GM18909 (cell line): Measurements from ENCODE around the gene DOC2B.
"Not testable (repeated sequence)": the region's sequence is repeated elsewhere in the genome, so short reads cannot be mapped to it uniquely, and the experiment has no call there.

Experiments used
- ATAC-seq: cut with Tn5 transposase; IDR thresholded peaks from one replicate; pipeline ENCODE4 v1.9.1; 2021; ENCODE audit warnings: mild to moderate bottlenecking; ENCODE audit not compliant: unreplicated experiment, poor library complexity

Gene DOC2B

GRCh38 chr17:149231-149630 lies 32.2 kb downstream of the DOC2B start:
- ATAC-seq, result no peak

- no peak for ATAC-seq
Measured at GRCh38 chr17:148757-149156, 32.7 kb downstream of the DOC2B start.

DNA sequence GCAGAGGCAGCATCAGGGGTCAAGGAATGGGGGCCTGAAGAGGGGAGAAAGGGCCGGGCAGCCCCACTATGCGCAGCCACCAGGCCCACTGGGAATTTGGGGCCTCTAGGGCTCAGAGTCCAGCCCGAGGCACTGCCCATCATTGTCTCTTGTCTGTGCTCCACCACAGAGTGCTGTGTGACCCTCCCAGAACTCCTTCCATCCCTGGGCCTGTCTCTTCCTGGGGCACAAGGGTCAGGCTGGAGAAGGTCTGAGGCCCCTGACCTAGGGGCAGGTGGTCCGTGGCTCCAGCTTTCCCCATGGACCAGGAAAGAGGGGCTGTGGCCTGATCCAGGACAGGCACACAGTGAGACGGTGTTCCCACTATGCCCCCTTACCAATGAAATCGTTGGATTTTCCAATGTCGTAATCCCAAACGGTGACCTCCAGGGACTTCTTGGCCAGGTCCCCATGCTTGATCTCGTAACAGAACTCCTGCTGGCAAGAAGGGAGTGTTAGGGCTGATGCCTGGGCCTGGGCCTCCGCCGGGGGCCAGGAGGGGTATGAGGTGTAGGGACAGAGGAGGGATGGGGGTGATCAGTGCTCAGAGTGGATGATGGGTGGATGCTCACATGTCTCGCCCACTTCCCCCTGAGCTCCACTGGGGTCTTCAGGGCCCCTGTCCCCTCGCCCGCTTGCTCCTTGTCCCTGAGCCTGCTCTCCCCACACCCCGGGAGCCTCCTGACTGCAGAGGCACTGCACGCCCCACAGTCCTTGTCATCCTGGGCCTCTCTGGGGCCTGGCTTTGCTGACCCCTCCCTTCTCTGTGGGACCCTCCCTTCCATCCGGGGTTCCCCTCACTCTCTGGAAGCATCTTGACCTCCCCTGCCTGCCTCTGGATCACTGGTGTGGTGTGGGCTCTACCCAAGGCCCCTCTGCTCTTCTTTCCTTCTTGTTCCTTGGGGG lies 33.4 kb downstream of the DOC2B start:
- ATAC-seq, result no peak

DNA sequence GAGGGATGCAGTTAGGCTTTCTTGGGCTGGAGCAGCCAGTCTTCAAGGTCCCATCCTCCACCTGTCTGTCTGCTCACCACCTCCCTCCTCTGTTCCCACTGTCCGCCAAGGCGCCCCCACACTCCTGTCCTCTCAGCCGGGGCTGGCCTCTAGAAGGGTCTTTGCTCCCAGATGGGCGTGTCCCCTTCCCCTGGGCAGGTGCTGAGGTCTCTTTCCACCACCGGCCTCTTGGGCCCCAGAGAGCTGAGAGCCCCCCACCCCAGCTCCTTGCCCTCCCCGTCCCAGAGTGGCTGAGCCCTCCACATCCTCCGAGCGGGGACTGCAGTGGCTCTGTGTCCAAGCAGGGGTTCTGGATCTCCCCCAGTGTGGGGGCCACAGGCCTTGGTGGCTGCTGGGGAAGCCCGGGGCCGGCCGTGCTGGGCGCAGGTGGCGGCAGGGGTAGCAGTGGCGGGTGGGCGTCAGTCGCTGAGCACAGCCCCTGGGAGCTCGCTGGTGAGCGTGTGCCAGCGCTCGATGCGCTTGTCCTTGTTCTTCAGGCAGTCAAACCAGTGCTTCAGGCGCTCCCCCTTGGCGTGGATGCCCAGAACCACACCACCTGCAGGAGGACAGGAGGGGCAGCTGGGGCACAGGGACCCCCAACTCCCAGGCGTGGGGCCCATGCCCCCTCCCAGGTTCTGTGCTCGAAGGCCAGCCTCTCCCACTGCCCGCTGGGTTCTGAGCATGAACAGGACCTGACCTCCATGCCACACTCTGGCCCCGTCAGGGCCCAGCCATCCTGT lies 34.3 kb downstream of the DOC2B start:
- ATAC-seq, result no peak

- ATAC-seq, result no peak
Measured at GRCh38 chr17:146546-146945, 34.9 kb downstream of the DOC2B start.

- no peak for ATAC-seq
Measured at GRCh38 chr17:145671-146541, 35.5 kb downstream of the DOC2B start.

DNA sequence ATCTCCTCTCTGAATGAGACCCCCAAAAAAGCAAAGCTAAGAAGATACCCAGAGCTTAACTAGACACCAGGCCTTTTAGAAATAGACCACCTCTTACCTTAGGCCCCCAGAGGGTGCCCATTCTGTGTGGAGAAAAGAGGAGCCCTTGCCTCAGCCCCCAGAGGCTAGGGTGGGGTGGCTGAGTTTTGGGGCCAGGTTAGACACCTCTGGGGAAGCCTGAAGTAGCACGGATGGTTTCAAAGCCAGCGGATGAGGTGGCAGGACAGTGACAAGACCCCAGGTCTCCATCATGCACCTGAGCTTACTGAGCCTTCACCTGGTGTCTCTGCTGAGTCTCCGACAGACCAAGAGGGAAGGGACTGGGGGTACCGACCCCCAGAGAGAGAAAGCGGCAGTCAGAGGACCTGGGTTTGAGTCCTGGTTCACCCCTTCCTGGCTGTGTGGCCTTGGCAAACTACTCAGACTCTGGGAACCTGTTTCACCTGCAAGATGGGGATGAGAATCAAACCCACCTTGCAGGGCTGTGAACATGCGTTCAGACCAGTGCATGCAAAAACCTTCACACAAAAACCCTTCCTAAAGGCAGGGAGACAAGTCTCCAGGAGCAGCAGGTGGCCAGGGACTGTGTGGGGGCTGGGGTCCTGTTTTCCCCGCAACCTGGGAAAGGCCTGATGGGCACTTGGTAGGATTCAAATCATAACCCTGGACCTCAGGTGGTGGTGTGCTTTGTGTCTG lies 36.3 kb downstream of the DOC2B start:
- ATAC-seq, result no peak

GRCh38 chr17:143785-144281 lies 37.6 kb downstream of the DOC2B start:
- peak; percentile 65 for ATAC-seq

DNA sequence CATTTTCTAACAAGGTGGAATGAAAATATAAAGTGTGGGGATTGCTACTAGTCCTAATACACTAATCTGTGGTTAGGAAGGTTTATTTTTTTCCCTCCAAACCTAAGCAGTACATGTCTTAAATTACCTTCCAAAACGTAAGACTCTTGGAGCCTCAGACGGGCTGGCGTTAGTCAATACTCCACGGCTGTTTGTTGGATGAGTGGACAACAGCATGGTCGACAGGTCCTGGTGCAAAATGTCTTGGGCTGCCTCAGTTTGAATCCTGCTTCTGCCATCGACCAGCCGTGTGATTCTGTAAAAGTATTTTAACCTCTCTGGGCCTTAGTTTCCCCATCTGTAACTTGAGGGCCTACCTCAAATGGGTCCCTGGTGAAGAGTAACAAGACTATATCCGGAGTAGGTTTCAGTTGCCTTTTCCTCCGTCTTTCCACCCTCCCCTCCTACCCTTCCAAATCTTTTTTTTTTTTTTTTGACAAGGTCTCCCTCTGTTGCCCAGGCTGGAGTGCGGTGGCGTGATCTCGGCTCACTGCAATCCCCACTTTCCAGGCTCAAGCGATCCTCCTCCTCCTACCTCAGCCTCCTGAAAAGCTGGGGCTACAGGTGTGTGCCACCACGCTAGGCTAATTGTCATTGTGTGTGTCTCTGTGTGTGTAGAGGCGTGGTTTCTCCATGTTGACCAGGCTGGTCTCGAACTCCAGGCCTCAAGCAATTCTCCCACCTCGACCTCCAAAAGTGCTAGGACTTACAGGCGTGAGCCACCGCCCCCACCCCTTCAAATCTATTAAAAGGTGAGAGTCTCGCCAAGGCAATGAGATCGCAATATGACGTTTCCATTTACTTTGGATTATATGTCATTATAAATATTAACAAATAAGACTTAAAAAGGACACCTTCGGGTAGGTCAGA lies 38.3 kb downstream of the DOC2B start:
- ATAC-seq, result no peak

DNA sequence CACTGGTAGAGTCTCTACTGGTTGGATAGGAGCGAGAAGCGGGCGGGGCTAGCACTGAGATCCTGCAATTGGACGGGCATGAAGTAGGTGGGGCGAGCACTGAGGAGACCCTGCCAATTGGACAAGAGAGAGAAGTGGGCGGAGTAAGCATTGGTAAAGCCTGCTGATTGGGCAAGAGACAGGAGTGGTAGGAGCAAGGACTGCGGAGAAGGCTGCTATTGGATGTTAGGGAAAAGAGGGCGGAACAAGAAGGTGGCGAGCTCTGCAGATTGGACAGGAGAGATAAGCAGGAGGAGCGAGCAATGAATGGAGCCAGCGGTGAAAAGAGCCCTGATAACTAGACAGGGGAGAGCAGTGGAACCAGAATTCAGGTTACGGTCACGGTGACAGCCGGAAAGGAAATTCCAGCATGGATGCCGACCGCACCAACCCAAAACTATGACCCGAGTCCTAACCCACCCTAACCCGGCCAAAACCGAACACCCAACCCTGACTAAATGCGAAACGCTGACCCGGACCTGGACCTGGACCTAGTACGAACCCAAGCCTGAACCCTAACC lies 39.3 kb downstream of the DOC2B start:
- no peak for ATAC-seq

GRCh38 chr17:139401-140205 lies 41.8 kb downstream of the DOC2B start:
- not testable (repeated sequence) for ATAC-seq

GRCh38 chr17:137166-137807 lies 44.2 kb downstream of the DOC2B start, which contains the start of gene SCGB1C2:
SCGB1C2 (plus strand) TSS chr17:137569; CDS start chr17:137591, 22 bp downstream.
- ATAC-seq, result not testable (repeated sequence)

DNA sequence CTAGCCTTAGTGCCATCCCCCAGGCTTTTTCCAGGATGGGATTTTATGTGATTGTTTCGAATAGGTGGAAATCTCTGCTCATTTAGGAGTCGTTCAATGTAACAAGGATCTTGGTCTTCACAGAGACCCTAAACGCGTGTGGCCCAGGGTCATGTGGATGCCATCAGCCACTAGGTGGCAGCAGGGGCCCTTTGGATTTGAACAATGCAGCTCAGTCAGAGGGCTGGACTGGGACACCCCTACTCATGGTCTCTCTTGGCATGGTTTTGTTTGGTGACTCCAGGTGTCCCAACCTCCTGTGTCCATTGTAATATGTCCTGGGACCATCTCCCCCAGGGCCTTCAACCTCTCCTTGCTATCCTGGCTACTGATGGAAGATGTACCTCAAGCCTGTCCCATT lies 44.9 kb downstream of the DOC2B start:
- peak; percentile 60 for ATAC-seq

DNA sequence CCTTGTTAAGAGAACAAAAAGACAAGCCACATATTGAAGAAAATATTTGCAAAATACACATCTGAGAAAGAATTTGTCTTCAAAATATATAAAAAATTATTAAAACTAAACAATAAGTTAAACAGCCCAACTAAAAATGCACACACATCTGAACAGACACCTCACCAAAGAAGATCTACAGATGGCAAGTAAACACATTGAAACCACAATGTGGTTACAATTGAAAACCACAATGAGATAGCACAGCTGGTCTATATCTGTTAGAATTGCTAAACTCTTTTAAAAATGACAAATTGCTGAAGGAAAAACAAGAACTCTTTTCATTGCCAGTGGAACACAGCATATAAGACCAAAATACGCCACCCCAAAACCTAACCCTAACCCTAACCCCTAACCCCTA lies 45.6 kb downstream of the DOC2B start:
- ATAC-seq, result not testable (repeated sequence)

DNA sequence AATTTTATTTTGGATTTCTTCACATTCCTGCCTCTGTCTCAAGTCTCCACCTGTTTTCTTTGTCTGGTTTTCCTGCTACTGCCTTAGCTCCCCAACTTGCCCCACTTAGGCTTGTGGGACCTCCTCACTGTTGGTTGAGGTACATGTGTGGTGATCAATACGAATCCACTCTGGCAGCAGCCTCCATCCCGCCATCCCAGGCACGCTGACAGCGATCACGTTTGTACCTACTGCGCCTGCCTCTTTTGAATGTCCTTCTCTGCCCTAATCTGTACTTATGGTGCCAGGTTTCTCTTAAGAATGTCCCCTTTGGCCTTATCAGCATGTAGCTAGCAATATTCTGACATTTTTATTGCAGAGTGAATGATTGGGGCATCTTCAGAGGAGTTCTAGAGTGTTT lies 46.4 kb downstream of the DOC2B start:
- not testable (repeated sequence) for ATAC-seq

- ATAC-seq, result peak; percentile 85
Measured at GRCh38 chr17:134332-134785, 47.1 kb downstream of the DOC2B start.

DNA sequence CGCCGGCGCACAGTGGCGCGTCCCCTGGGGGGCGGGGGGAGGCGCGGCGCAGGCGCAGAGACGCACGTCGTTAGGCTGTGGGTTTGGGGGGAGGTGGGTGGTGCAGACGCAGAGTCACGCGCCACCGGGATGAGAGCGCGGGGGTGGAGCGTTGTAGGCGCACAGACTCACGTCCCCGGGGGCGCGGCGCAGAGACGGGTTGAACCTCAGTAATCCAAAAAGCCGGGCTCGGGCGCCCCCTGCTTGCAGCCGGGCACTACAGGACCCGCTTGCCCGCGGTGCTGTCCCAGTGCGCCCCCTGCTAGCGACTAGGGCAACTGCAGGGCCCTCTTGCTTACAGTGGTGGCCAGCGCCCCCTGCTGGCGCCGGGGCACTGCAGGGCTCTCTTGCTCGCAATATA lies 47.5 kb downstream of the DOC2B start:
- ATAC-seq, result peak; percentile 36
